Measurements from ENCODE around the gene GUCY1A1. TPM values are rescaled to one million over a fixed set of nuclear protein-coding genes. Genes with fewer than 3 reads are reported as not detected.
A peak's percentile ranks its signal among the peaks of the same experiment; 100 is the strongest.

The GUCY1A1 gene
- total RNA-seq, 2 donors from 2014 or later, result 7.6 to 20.0 TPM

GRCh38 chr4:155638195-155638965, 28.3 kb upstream of the GUCY1A1 start:
- Histone ChIP-seq H3K4me1 (no peaks in the 10 kb centered on the region), H3K9me3 (no peaks in the 10 kb centered on the region), H3K27ac (no peak overlapping the region), H3K36me3 (replicated peaks in 1 of 2; ENCODE audit: insufficient read depth in 1 of 2, low read depth in 2 of 2) (no peaks in the 10 kb centered on the region), H3K27me3 (no peaks in the 10 kb centered on the region), H3K4me3 (no peak overlapping the region)
- intact Hi-C loops (cut with DNase I), result no loop called here
- no peak for ATAC-seq
- WGBS, 2 donors, result 72 to 80% methylated on average over 5 of the region's 5 CpGs
- no peak for TF ChIP-seq CTCF (IDR thresholded peaks at IDR 0.05)
- TF ChIP-seq POLR2A (IDR thresholded peaks at IDR 0.05), result no peak
- DNase-seq, result no peak

- no peak for DNase-seq
- intact Hi-C loops (cut with DNase I), result no loop called here
- no peak for TF ChIP-seq POLR2A (IDR thresholded peaks at IDR 0.05)
- TF ChIP-seq CTCF (IDR thresholded peaks at IDR 0.05), result no peak
- 66 to 79% methylated on average over 3 of the region's 3 CpGs for WGBS, 2 donors
- Histone ChIP-seq H3K27ac (peak overlapping the region in 1 of 4 donors; percentile 6), H3K4me3 (no peak overlapping the region), H3K9me3 (no peaks in the 10 kb centered on the region), H3K36me3 (replicated peaks in 1 of 2; ENCODE audit: insufficient read depth in 1 of 2, low read depth in 2 of 2) (no peaks in the 10 kb centered on the region), H3K4me1 (no peaks in the 10 kb centered on the region), H3K27me3 (no peaks in the 10 kb centered on the region)
- no peak for ATAC-seq
These were observed 26.7 kb upstream of the GUCY1A1 start for GRCh38 chr4:155639704-155640523.

- H3K4me1 ChIP-seq, result no peaks in the 10 kb centered on the region
- intact Hi-C loops (cut with DNase I), result no loop called here
- H3K27ac ChIP-seq, result no peak overlapping the region
- WGBS, 2 donors, result 83 to 86% methylated on average over 2 of the region's 2 CpGs
- DNase-seq (no peak), ATAC-seq (no peak)
- no peaks in the 10 kb centered on the region for H3K27me3 ChIP-seq
- no peak overlapping the region for H3K4me3 ChIP-seq
- H3K36me3 ChIP-seq (replicated peaks in 1 of 2; ENCODE audit: insufficient read depth in 1 of 2, low read depth in 2 of 2), result no peaks in the 10 kb centered on the region
- TF ChIP-seq CTCF (IDR thresholded peaks at IDR 0.05) (no peak), POLR2A (IDR thresholded peaks at IDR 0.05) (no peak)
- H3K9me3 ChIP-seq, result no peaks in the 10 kb centered on the region
These were observed 25.9 kb upstream of the GUCY1A1 start for GRCh38 chr4:155640751-155641150.

GRCh38 chr4:155643087-155643486, 23.6 kb upstream of the GUCY1A1 start:
- Histone ChIP-seq H3K4me1 (no peaks in the 10 kb centered on the region), H3K36me3 (replicated peaks in 1 of 2; ENCODE audit: insufficient read depth in 1 of 2, low read depth in 2 of 2) (no peaks in the 10 kb centered on the region), H3K9me3 (no peaks in the 10 kb centered on the region), H3K27ac (no peak overlapping the region), H3K4me3 (no peak overlapping the region), H3K27me3 (no peaks in the 10 kb centered on the region)
- WGBS, 2 donors, result 89 to 93% methylated on average over 1 of the region's 1 CpG
- no peak for ATAC-seq
- no peak for TF ChIP-seq POLR2A (IDR thresholded peaks at IDR 0.05)
- TF ChIP-seq CTCF (IDR thresholded peaks at IDR 0.05), result no peak
- intact Hi-C loops (cut with DNase I), result no loop called here
- DNase-seq, result no peak
